Hematopoietic multipotent progenitor cell treated with erythropoietin and hydrocortisone succinate and interleukin-3 and kit ligand, for 17 days (in vitro differentiated cells): ENCODE measurements around the gene MID1.

Source experiments
- DNase-seq: peaks from one replicate; pipeline ENCODE4 v3.0.0-alpha.2; 2015; ENCODE audit warnings: low spot score

The MID1 gene

GRCh38 chrX:10576777-10577447 is 43.5 kb downstream of the MID1 start:
- no peak for DNase-seq

- no peak for DNase-seq
Observed at GRCh38 chrX:10576186-10576585, 44.2 kb downstream of the MID1 start.

GRCh38 chrX:10574663-10575062 is 45.7 kb downstream of the MID1 start:
- no peak for DNase-seq

- no peak for DNase-seq
Observed at GRCh38 chrX:10571260-10571659, 49.1 kb downstream of the MID1 start.

GRCh38 chrX:10570601-10571000 is 49.8 kb downstream of the MID1 start:
- DNase-seq: no peak

GRCh38 chrX:10569946-10570345 is 50.4 kb downstream of the MID1 start:
- DNase-seq: no peak

- DNase-seq: no peak
Observed at GRCh38 chrX:10568428-10568827, 52.0 kb downstream of the MID1 start.

GRCh38 chrX:10567136-10567535 is 53.2 kb downstream of the MID1 start:
- DNase-seq: no peak

- no peak for DNase-seq
Observed at GRCh38 chrX:10566716-10567097, 53.7 kb downstream of the MID1 start.

GRCh38 chrX:10564484-10564883 is 55.9 kb downstream of the MID1 start:
- DNase-seq: no peak

GRCh38 chrX:10557166-10557565 is 63.2 kb downstream of the MID1 start:
- DNase-seq: no peak

- no peak for DNase-seq
Observed at GRCh38 chrX:10556405-10556804, 64.0 kb downstream of the MID1 start.

GRCh38 chrX:10555846-10556245 is 64.5 kb downstream of the MID1 start:
- no peak for DNase-seq

- DNase-seq: no peak
Observed at GRCh38 chrX:10554612-10555270, 65.6 kb downstream of the MID1 start.

- DNase-seq: no peak
Observed at GRCh38 chrX:10549280-10549679, 71.1 kb downstream of the MID1 start.

- DNase-seq: no peak
Observed at GRCh38 chrX:10548688-10549087, 71.7 kb downstream of the MID1 start.

GRCh38 chrX:10545882-10546281 is 74.5 kb downstream of the MID1 start:
- no peak for DNase-seq

GRCh38 chrX:10542586-10542985 is 77.8 kb downstream of the MID1 start:
- no peak for DNase-seq

GRCh38 chrX:10538831-10539230 is 81.6 kb downstream of the MID1 start:
- DNase-seq: no peak

- DNase-seq: no peak
Observed at GRCh38 chrX:10537308-10537707, 83.1 kb downstream of the MID1 start.

GRCh38 chrX:10536744-10537143 is 83.6 kb downstream of the MID1 start:
- no peak for DNase-seq

GRCh38 chrX:10534611-10535010 is 85.8 kb downstream of the MID1 start:
- DNase-seq: no peak

GRCh38 chrX:10533696-10534365 is 86.6 kb downstream of the MID1 start:
- no peak for DNase-seq

- no peak for DNase-seq
Observed at GRCh38 chrX:10531927-10532326, 88.5 kb downstream of the MID1 start.
